ENCODE data around the gene TRIM33.
"Not testable (repeated sequence)": the region's sequence is repeated elsewhere in the genome, so short reads cannot be mapped to it uniquely, and the experiment has no call there.

Gene TRIM33

GRCh38 chr1:114384922-114385321 is 126.1 kb downstream of the TRIM33 start:
- H3K4me3 ChIP-seq (ENCODE audit: low read length), result no peak overlapping the region
- DNase-seq (ENCODE audit: low read depth), result no peak
- TF ChIP-seq CTCF (conservative IDR thresholded peaks at IDR 0.05; ENCODE audit: low read length), result no peak

GRCh38 chr1:114379987-114380386 is 131.0 kb downstream of the TRIM33 start:
- TF ChIP-seq CTCF (conservative IDR thresholded peaks at IDR 0.05; ENCODE audit: low read length), result no peak
- H3K4me3 ChIP-seq (ENCODE audit: low read length), result no peak overlapping the region
- no peak for DNase-seq (ENCODE audit: low read depth)

- DNase-seq (ENCODE audit: low read depth), result no peak
- TF ChIP-seq CTCF (conservative IDR thresholded peaks at IDR 0.05; ENCODE audit: low read length), result no peak
- no peak overlapping the region for H3K4me3 ChIP-seq (ENCODE audit: low read length)
These were observed 131.6 kb downstream of the TRIM33 start for GRCh38 chr1:114379358-114379757.

GRCh38 chr1:114377356-114377755 is 133.6 kb downstream of the TRIM33 start:
- TF ChIP-seq CTCF (conservative IDR thresholded peaks at IDR 0.05; ENCODE audit: low read length), result no peak
- no peak overlapping the region for H3K4me3 ChIP-seq (ENCODE audit: low read length)
- DNase-seq (ENCODE audit: low read depth), result no peak

GRCh38 chr1:114369930-114370329 is 141.1 kb downstream of the TRIM33 start:
- no peak for DNase-seq (ENCODE audit: low read depth)
- no peak for TF ChIP-seq CTCF (conservative IDR thresholded peaks at IDR 0.05; ENCODE audit: low read length)
- H3K4me3 ChIP-seq (ENCODE audit: low read length), result no peak overlapping the region

- DNase-seq (ENCODE audit: low read depth); H3K4me3 ChIP-seq (ENCODE audit: low read length): not testable (repeated sequence)
These were observed 141.6 kb downstream of the TRIM33 start for GRCh38 chr1:114369266-114369919.

GRCh38 chr1:114368560-114369255 is 142.3 kb downstream of the TRIM33 start:
- no peak for TF ChIP-seq CTCF (conservative IDR thresholded peaks at IDR 0.05; ENCODE audit: low read length)
- no peak for DNase-seq (ENCODE audit: low read depth)
- no peak overlapping the region for H3K4me3 ChIP-seq (ENCODE audit: low read length)

All from AG10803 (cell line).